Erythroblast (primary cell): ENCODE measurements around the gene GPR157.
A peak's percentile ranks its signal among the peaks of the same experiment; 100 is the strongest.

Experiments used
- DNase-seq, 2 experiments: peaks; one replicate each; lab custom pipeline; 2025; lab: John Stamatoyannopoulos, UW
- GATA1 ChIP-seq: IDR thresholded peaks from 2 replicates; pipeline ENCODE4 v1.6.1; 2011; ENCODE audit warnings: low read depth, mild to moderate bottlenecking, control low read depth, low read length, moderate library complexity
- POLR2A ChIP-seq: IDR thresholded peaks from 2 replicates; pipeline ENCODE4 v1.6.1; 2011; ENCODE audit warnings: mild to moderate bottlenecking, low read length

The GPR157 gene

GRCh38 chr1:9119745-9120144 lies 9.2 kb downstream of the GPR157 start:
- no peak for DNase-seq
- TF ChIP-seq GATA1 (no peak), POLR2A (no peak)

- TF ChIP-seq POLR2A (no peak), GATA1 (no peak)
- DNase-seq, result no peak
These were observed 10.7 kb downstream of the GPR157 start for GRCh38 chr1:9118186-9118585.

- TF ChIP-seq POLR2A (no peak), GATA1 (no peak)
- no peak for DNase-seq
These were observed 13.3 kb downstream of the GPR157 start for GRCh38 chr1:9115351-9116205.

- DNase-seq, result no peak
These were observed 15.7 kb downstream of the GPR157 start for GRCh38 chr1:9112961-9113880.

GRCh38 chr1:9111957-9112356 lies 16.9 kb downstream of the GPR157 start:
- TF ChIP-seq POLR2A, result no peak
- TF ChIP-seq GATA1, result no peak

More at GRCh38 chr1:9112961-9113880, 15.7 kb downstream of the GPR157 start:
- no peak for TF ChIP-seq GATA1
- no peak for TF ChIP-seq POLR2A

GRCh38 chr1:9111357-9111691 lies 17.6 kb downstream of the GPR157 start:
- TF ChIP-seq POLR2A, result no peak
- TF ChIP-seq GATA1, result no peak

More at GRCh38 chr1:9111957-9112356, 16.9 kb downstream of the GPR157 start:
- DNase-seq, result no peak

GRCh38 chr1:9110669-9111356 lies 18.1 kb downstream of the GPR157 start:
- DNase-seq, result peak; percentile 80 to 87
- TF ChIP-seq GATA1 (no peak), POLR2A (no peak)

More at GRCh38 chr1:9111357-9111691, 17.6 kb downstream of the GPR157 start:
- DNase-seq, result no peak

GRCh38 chr1:9108056-9108665 lies 20.7 kb downstream of the GPR157 start:
- TF ChIP-seq GATA1, result no peak
- no peak for DNase-seq

- TF ChIP-seq POLR2A (no peak), GATA1 (no peak)
- no peak for DNase-seq
These were observed 21.8 kb downstream of the GPR157 start for GRCh38 chr1:9107136-9107535.

GRCh38 chr1:9106286-9106685 lies 22.6 kb downstream of the GPR157 start:
- no peak for DNase-seq
- TF ChIP-seq GATA1, result no peak
- no peak for TF ChIP-seq POLR2A

GRCh38 chr1:9105336-9105867 lies 23.5 kb downstream of the GPR157 start:
- DNase-seq, result no peak
- TF ChIP-seq GATA1 (no peak), POLR2A (no peak)

- TF ChIP-seq POLR2A, result no peak
- no peak for TF ChIP-seq GATA1
- peak in 1 of 2 experiments; percentile 20 for DNase-seq
These were observed 27.3 kb downstream of the GPR157 start for GRCh38 chr1:9101510-9102146.
